HL-60 (cell line): ENCODE results near the gene UBE2Q2.

Source experiments
- DNase-seq, 2 experiments: peaks; one replicate each; pipeline ENCODE4 v3.0.0-alpha.2; 2010 to 2020; ENCODE audit warnings: low read depth in 1 of 2, low spot score in 1 of 2
- H3K27ac ChIP-seq: fragments of 250-450 bp; sonication (Bioruptor Pico); replicated peaks from 2 replicates; pipeline ENCODE4 v1.5.1; 2020; ENCODE audit warnings: mild to moderate bottlenecking, moderate library complexity
- H3K27me3 ChIP-seq: fragments of 250-450 bp; sonication (Bioruptor Pico); 2 replicates; pipeline ENCODE4 v1.5.1; 2021; ENCODE audit warnings: mild to moderate bottlenecking, moderate library complexity; ENCODE audit not compliant: insufficient read depth, poor library complexity, severe bottlenecking
- H3K4me3 ChIP-seq: replicated peaks from 2 replicates; pipeline ENCODE4 v1.5.1; 2011; ENCODE audit warnings: mild to moderate bottlenecking, control low read depth, low read length; ENCODE audit not compliant: insufficient read depth
- CTCF ChIP-seq: IDR thresholded peaks from one replicate; pipeline ENCODE4 v1.5.1; 2011; ENCODE audit warnings: low read length, control low read depth, inconsistent platforms; ENCODE audit not compliant: insufficient read depth
- GABPA ChIP-seq: IDR thresholded peaks from 2 replicates; pipeline ENCODE4 v1.6.1; 2012; ENCODE audit warnings: low read depth
- POLR2AphosphoS5 ChIP-seq: IDR thresholded peaks from 2 replicates; pipeline ENCODE4 v1.6.1; 2012; ENCODE audit warnings: low read depth
- REST ChIP-seq: IDR thresholded peaks from 2 replicates; pipeline ENCODE4 v1.6.1; 2012; ENCODE audit warnings: low read depth; ENCODE audit not compliant: insufficient replicate concordance
- SPI1 ChIP-seq: IDR thresholded peaks from 2 replicates; pipeline ENCODE4 v1.6.1; 2012; ENCODE audit warnings: low read depth, mild to moderate bottlenecking, borderline replicate concordance

The UBE2Q2 gene

DNA sequence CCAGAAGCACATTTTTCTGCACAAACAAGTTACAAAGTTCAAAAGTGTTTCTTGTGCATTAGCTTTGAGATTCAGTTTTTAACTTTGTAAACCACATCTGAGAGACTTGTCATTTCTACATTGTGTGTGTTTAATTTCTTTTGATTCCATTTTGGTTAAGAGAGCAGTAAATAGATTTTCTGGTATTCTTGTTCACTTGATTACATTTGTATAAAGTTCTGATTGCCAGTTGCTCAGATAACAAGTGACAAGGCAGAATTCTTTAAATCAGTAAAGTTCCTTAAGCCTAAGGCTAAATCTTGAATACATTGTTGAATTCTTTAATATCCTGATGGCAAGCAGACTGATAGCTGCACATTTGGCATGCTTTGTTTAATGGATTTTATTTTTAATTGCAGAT, 57.3 kb downstream of the UBE2Q2 start:
- no peak overlapping the region for H3K4me3 ChIP-seq
- DNase-seq: no peak
- TF ChIP-seq POLR2AphosphoS5 (no peak), CTCF (no peak), SPI1 (no peak), GABPA (no peak), REST (no peak)
- no peak overlapping the region for H3K27ac ChIP-seq
- H3K27me3 ChIP-seq: no peaks in the 10 kb centered on the region

GRCh38 chr15:75902129-75902557, 58.9 kb downstream of the UBE2Q2 start:
- no peak for TF ChIP-seq CTCF
- no peak for TF ChIP-seq REST
- TF ChIP-seq POLR2AphosphoS5: no peak
- TF ChIP-seq SPI1: no peak
- no peak for TF ChIP-seq GABPA

GRCh38 chr15:75903331-75904239, 60.3 kb downstream of the UBE2Q2 start, which contains the start of gene FBXO22:
TSS of gene FBXO22 (plus strand) at chr15:75903878. CDS start at chr15:75903964, 86 bp downstream.
- Histone ChIP-seq H3K27me3 (no peaks in the 10 kb centered on the region), H3K27ac (peak within 1 kb of the TSS; percentile 85), H3K4me3 (peak within 1 kb of the TSS; percentile 96)
- DNase-seq: peak; percentile 92 to 94
- TF ChIP-seq POLR2AphosphoS5: peak; percentile 87
- TF ChIP-seq REST: no peak
- no peak for TF ChIP-seq CTCF
- peak; percentile 97 for TF ChIP-seq GABPA
- peak; percentile 7; the same call in 1 of the 2 replicates for TF ChIP-seq SPI1

More at GRCh38 chr15:75902129-75902557, 58.9 kb downstream of the UBE2Q2 start:
- H3K27ac ChIP-seq: no peak overlapping the region; the same call in 1 of the 2 replicates
- no peak overlapping the region for H3K4me3 ChIP-seq
- no peaks in the 10 kb centered on the region for H3K27me3 ChIP-seq
- DNase-seq: no peak
